ENCODE data around the gene INPP4B.

The INPP4B gene

DNA sequence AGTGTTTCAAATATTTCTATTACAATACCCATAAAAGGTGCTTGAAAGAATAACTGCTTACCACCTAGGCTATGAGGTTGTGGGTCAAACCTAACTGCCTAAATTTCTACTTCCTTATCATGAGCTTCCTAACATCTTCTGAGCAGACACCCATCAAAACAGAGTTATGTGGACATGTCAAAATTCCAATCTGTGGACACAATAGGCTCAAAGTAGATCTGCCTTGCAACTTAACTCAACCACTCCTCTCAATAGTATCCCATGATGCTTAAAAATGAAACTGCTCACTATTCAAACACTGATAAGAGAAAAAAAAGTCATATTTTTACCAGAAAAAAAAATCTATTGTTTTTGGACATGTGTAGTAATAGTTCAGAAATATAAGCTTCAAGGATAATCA lies 462.7 kb downstream of the INPP4B start:
- H3K4ac ChIP-seq (ENCODE audit: low read length), result no peak overlapping the region
- no peak overlapping the region for H3K23ac ChIP-seq (ENCODE audit: low read depth, low read length, poor library complexity)
- no peak overlapping the region for H2BK15ac ChIP-seq (ENCODE audit: low read length)
- no peak overlapping the region for H2BK12ac ChIP-seq (ENCODE audit: low read length)
- no peaks in the 10 kb centered on the region for H3K79me1 ChIP-seq (ENCODE audit: low read depth, low read length)
- no peak overlapping the region for H3K9ac ChIP-seq (ENCODE audit: low read depth, low read length, poor library complexity)
- H4K91ac ChIP-seq (ENCODE audit: low read depth, low read length, poor library complexity), result no peak overlapping the region
- no peak overlapping the region for H2BK120ac ChIP-seq (ENCODE audit: low read depth, low read length)
- H3K14ac ChIP-seq (ENCODE audit: low read length), result no peak overlapping the region
- no peak overlapping the region for H2BK5ac ChIP-seq (ENCODE audit: low read length)
- H3K18ac ChIP-seq (ENCODE audit: low read length), result no peak overlapping the region
- DNase-seq (ENCODE audit: low spot score), result no peak
- no peak overlapping the region for H4K8ac ChIP-seq (ENCODE audit: low read depth, low read length)
- H3K36me3 ChIP-seq (replicated peaks in 1 of 2; ENCODE audit: control insufficient read depth in 2 of 2, insufficient read depth in 2 of 2, low read length in 2 of 2), result no peaks in the 10 kb centered on the region
- no peak overlapping the region for H2AK5ac ChIP-seq (ENCODE audit: low read depth, low read length)
- H3K9me3 ChIP-seq (replicated peaks in 1 of 2; ENCODE audit: control insufficient read depth in 2 of 2, insufficient read depth in 1 of 2, low read depth in 1 of 2, low read length in 2 of 2), result no peaks in the 10 kb centered on the region
- H3K27ac ChIP-seq (replicated peaks; ENCODE audit: low read length), result no peak overlapping the region
- H2AFZ ChIP-seq (ENCODE audit: low read length), result no peak overlapping the region
- H3K4me2 ChIP-seq (ENCODE audit: insufficient read depth, low read length, poor library complexity, severe bottlenecking), result no peak overlapping the region
- H3K4me3 ChIP-seq (ENCODE audit: low read length in 2 of 2), result no peak overlapping the region
- no peaks in the 10 kb centered on the region for H3K27me3 ChIP-seq (ENCODE audit: control insufficient read depth in 3 of 3, insufficient read depth in 3 of 3, low read depth in 1 of 3, low read length in 3 of 3)
- H3K4me1 ChIP-seq (ENCODE audit: control insufficient read depth in 2 of 2, insufficient read depth in 1 of 2, low read depth in 1 of 2, low read length in 2 of 2), result peaks cover 2 to 3% of the 10 kb centered on the region in 2 donors

DNA sequence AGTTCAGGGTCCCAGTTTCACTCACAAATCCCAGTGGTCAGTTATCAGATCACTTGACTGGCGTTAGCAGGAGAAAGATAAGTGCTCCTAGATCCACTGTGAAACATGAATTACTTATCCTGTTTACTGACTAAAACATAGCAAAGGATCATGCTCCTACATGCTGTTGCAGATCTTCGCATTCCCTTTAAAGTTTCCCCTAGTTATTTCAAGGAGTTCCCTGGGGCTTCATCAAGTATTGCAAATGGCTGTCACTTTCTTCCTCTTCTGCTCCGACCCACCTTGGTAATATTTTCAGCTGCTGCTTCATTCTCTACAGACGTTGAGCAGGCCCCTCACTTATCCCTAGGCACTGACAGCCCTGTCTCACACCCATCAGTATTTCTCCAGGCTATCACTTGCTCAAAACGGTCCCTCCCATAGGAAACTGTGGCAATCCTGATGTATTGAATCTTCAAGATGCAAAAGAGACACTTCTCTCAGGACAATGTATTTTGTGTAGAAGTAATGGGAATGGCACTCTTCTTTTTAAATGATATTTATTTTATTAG lies 466.0 kb downstream of the INPP4B start:
- H3K9me3 ChIP-seq (replicated peaks in 1 of 2; ENCODE audit: control insufficient read depth in 2 of 2, insufficient read depth in 1 of 2, low read depth in 1 of 2, low read length in 2 of 2), result no peaks in the 10 kb centered on the region
- H3K4me2 ChIP-seq (ENCODE audit: insufficient read depth, low read length, poor library complexity, severe bottlenecking), result no peak overlapping the region
- no peak overlapping the region for H3K18ac ChIP-seq (ENCODE audit: low read length)
- no peak overlapping the region for H2AFZ ChIP-seq (ENCODE audit: low read length)
- H3K4me1 ChIP-seq (ENCODE audit: control insufficient read depth in 2 of 2, insufficient read depth in 1 of 2, low read depth in 1 of 2, low read length in 2 of 2), result peaks cover 2 to 12% of the 10 kb centered on the region in 2 donors
- no peak for DNase-seq (ENCODE audit: low spot score)
- H2BK12ac ChIP-seq (ENCODE audit: low read length), result no peak overlapping the region
- no peak overlapping the region for H2BK120ac ChIP-seq (ENCODE audit: low read depth, low read length)
- no peak overlapping the region for H3K4me3 ChIP-seq (ENCODE audit: low read length in 2 of 2)
- H4K8ac ChIP-seq (ENCODE audit: low read depth, low read length), result no peak overlapping the region
- no peak overlapping the region for H3K9ac ChIP-seq (ENCODE audit: low read depth, low read length, poor library complexity)
- H3K14ac ChIP-seq (ENCODE audit: low read length), result no peak overlapping the region
- no peak overlapping the region for H3K4ac ChIP-seq (ENCODE audit: low read length)
- H2AK5ac ChIP-seq (ENCODE audit: low read depth, low read length), result no peak overlapping the region
- H3K23ac ChIP-seq (ENCODE audit: low read depth, low read length, poor library complexity), result no peak overlapping the region
- H3K79me1 ChIP-seq (ENCODE audit: low read depth, low read length), result no peaks in the 10 kb centered on the region
- no CpG with 5 or more reads among the region's 5 CpGs for WGBS, 2 donors (ENCODE audit: extremely low coverage in 2 of 2, insufficient read length in 2 of 2, insufficient replicate concordance in 1 of 2)
- no peak overlapping the region for H2BK5ac ChIP-seq (ENCODE audit: low read length)
- no peaks in the 10 kb centered on the region for H3K27me3 ChIP-seq (ENCODE audit: control insufficient read depth in 3 of 3, insufficient read depth in 3 of 3, low read depth in 1 of 3, low read length in 3 of 3)
- no peak overlapping the region for H3K27ac ChIP-seq (replicated peaks; ENCODE audit: low read length)
- H3K36me3 ChIP-seq (replicated peaks in 1 of 2; ENCODE audit: control insufficient read depth in 2 of 2, insufficient read depth in 2 of 2, low read length in 2 of 2), result no peaks in the 10 kb centered on the region
- no peak overlapping the region for H4K91ac ChIP-seq (ENCODE audit: low read depth, low read length, poor library complexity)
- H2BK15ac ChIP-seq (ENCODE audit: low read length), result no peak overlapping the region

DNA sequence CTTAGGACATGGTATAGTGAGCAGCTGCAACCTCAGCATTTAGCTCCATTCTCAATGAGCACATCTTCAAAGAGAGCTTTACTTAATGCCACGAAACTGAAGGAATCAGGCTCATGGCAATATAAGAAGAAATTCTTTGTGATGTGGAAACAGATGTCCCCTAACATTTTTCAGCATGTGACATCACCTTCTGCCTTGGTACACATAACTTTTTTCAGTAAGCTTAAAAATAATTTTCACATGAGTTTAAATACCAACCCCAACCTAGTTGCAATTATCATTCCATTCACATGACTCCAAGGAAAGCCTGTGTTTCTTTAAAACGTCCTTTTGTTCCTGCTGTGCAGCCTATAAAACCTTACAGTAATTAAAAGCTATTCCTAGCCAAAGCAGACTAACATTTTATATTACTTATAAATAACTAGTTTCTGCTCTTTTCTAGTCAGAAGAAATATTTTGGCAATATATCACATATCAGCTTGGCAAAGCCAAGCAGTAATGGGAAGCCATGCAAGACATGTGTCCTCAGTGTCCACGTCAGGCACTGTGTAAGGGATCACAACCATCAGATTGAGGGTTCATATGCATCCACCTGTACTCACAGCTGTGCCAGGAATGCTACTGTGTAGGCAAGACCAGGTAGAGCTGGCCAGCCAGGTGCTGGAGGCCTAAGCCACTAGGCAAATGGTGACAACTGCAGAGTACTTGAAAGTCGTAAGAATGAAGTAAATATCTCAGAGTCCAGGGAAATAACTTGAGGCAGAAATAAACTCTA lies 466.6 kb downstream of the INPP4B start:
- DNase-seq (ENCODE audit: low spot score), result no peak
- no peaks in the 10 kb centered on the region for H3K79me1 ChIP-seq (ENCODE audit: low read depth, low read length)
- no peaks in the 10 kb centered on the region for H3K27me3 ChIP-seq (ENCODE audit: control insufficient read depth in 3 of 3, insufficient read depth in 3 of 3, low read depth in 1 of 3, low read length in 3 of 3)
- no peak overlapping the region for H2AFZ ChIP-seq (ENCODE audit: low read length)
- H3K4ac ChIP-seq (ENCODE audit: low read length), result no peak overlapping the region
- WGBS, 2 donors (ENCODE audit: extremely low coverage in 2 of 2, insufficient read length in 2 of 2, insufficient replicate concordance in 1 of 2), result no CpG with 5 or more reads among the region's 4 CpGs
- peaks cover 2 to 16% of the 10 kb centered on the region in 2 donors for H3K4me1 ChIP-seq (ENCODE audit: control insufficient read depth in 2 of 2, insufficient read depth in 1 of 2, low read depth in 1 of 2, low read length in 2 of 2)
- H4K8ac ChIP-seq (ENCODE audit: low read depth, low read length), result no peak overlapping the region
- peak overlapping the region; percentile 11 for H3K18ac ChIP-seq (ENCODE audit: low read length)
- no peak overlapping the region for H2AK5ac ChIP-seq (ENCODE audit: low read depth, low read length)
- H3K9me3 ChIP-seq (replicated peaks in 1 of 2; ENCODE audit: control insufficient read depth in 2 of 2, insufficient read depth in 1 of 2, low read depth in 1 of 2, low read length in 2 of 2), result no peaks in the 10 kb centered on the region
- no peak overlapping the region for H3K14ac ChIP-seq (ENCODE audit: low read length)
- no peak overlapping the region for H3K4me3 ChIP-seq (ENCODE audit: low read length in 2 of 2)
- no peak overlapping the region for H3K9ac ChIP-seq (ENCODE audit: low read depth, low read length, poor library complexity)
- no peak overlapping the region for H2BK15ac ChIP-seq (ENCODE audit: low read length)
- H3K23ac ChIP-seq (ENCODE audit: low read depth, low read length, poor library complexity), result no peak overlapping the region
- H4K91ac ChIP-seq (ENCODE audit: low read depth, low read length, poor library complexity), result no peak overlapping the region
- no peak overlapping the region for H2BK120ac ChIP-seq (ENCODE audit: low read depth, low read length)
- no peak overlapping the region for H3K27ac ChIP-seq (replicated peaks; ENCODE audit: low read length)
- no peak overlapping the region for H3K4me2 ChIP-seq (ENCODE audit: insufficient read depth, low read length, poor library complexity, severe bottlenecking)
- H3K36me3 ChIP-seq (replicated peaks in 1 of 2; ENCODE audit: control insufficient read depth in 2 of 2, insufficient read depth in 2 of 2, low read length in 2 of 2), result no peaks in the 10 kb centered on the region
- no peak overlapping the region for H2BK12ac ChIP-seq (ENCODE audit: low read length)
- no peak overlapping the region for H2BK5ac ChIP-seq (ENCODE audit: low read length)

DNA sequence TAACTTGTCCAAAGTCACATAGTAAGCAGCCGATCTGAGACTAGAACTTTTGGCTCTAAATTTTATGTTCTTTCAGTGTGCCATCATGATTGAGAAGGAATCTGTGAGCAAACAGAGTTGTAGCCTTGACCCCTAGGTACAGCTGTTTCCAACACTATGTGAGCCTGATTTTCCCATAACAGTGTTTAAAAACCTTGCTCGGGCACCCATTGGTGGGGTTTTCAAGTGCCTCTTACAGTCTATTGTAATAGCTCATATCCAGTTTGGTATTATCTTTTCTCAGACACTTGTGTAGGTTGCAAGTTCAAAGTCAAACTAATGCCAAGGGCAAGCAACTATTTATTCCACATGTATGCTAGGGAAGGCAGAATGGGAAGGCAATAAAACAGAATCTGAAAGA lies 467.9 kb downstream of the INPP4B start:
- no peak overlapping the region for H3K4ac ChIP-seq (ENCODE audit: low read length)
- H3K4me1 ChIP-seq (ENCODE audit: control insufficient read depth in 2 of 2, insufficient read depth in 1 of 2, low read depth in 1 of 2, low read length in 2 of 2), result peaks cover 2 to 16% of the 10 kb centered on the region in 2 donors
- H2BK120ac ChIP-seq (ENCODE audit: low read depth, low read length), result no peak overlapping the region
- H3K4me3 ChIP-seq (ENCODE audit: low read length in 2 of 2), result no peak overlapping the region
- H3K27me3 ChIP-seq (ENCODE audit: control insufficient read depth in 3 of 3, insufficient read depth in 3 of 3, low read depth in 1 of 3, low read length in 3 of 3), result no peaks in the 10 kb centered on the region
- no peaks in the 10 kb centered on the region for H3K79me1 ChIP-seq (ENCODE audit: low read depth, low read length)
- no peak overlapping the region for H3K27ac ChIP-seq (replicated peaks; ENCODE audit: low read length)
- H3K36me3 ChIP-seq (replicated peaks in 1 of 2; ENCODE audit: control insufficient read depth in 2 of 2, insufficient read depth in 2 of 2, low read length in 2 of 2), result no peaks in the 10 kb centered on the region
- no peak overlapping the region for H2AFZ ChIP-seq (ENCODE audit: low read length)
- H2BK15ac ChIP-seq (ENCODE audit: low read length), result no peak overlapping the region
- H3K9ac ChIP-seq (ENCODE audit: low read depth, low read length, poor library complexity), result no peak overlapping the region
- no CpG with 5 or more reads among the region's 2 CpGs for WGBS, 2 donors (ENCODE audit: extremely low coverage in 2 of 2, insufficient read length in 2 of 2, insufficient replicate concordance in 1 of 2)
- H3K14ac ChIP-seq (ENCODE audit: low read length), result no peak overlapping the region
- no peaks in the 10 kb centered on the region for H3K9me3 ChIP-seq (replicated peaks in 1 of 2; ENCODE audit: control insufficient read depth in 2 of 2, insufficient read depth in 1 of 2, low read depth in 1 of 2, low read length in 2 of 2)
- H3K23ac ChIP-seq (ENCODE audit: low read depth, low read length, poor library complexity), result no peak overlapping the region
- H2BK5ac ChIP-seq (ENCODE audit: low read length), result no peak overlapping the region
- no peak overlapping the region for H2BK12ac ChIP-seq (ENCODE audit: low read length)
- no peak overlapping the region for H4K8ac ChIP-seq (ENCODE audit: low read depth, low read length)
- no peak overlapping the region for H2AK5ac ChIP-seq (ENCODE audit: low read depth, low read length)
- H3K18ac ChIP-seq (ENCODE audit: low read length), result no peak overlapping the region
- no peak overlapping the region for H3K4me2 ChIP-seq (ENCODE audit: insufficient read depth, low read length, poor library complexity, severe bottlenecking)
- DNase-seq (ENCODE audit: low spot score), result no peak
- no peak overlapping the region for H4K91ac ChIP-seq (ENCODE audit: low read depth, low read length, poor library complexity)
